AG04450 (cell line): ENCODE data around the gene CNN2. TPM values are rescaled to one million over a fixed set of nuclear protein-coding genes. Genes with fewer than 3 reads are reported as not detected.
A peak's percentile ranks its signal among the peaks of the same experiment; 100 is the strongest.

Experiments
- CTCF ChIA-PET: fragments of 300-600, 350-600 bp; formaldehyde crosslinking; extraction: SDS; loops from one replicate; lab custom pipeline; 2022; ENCODE audit warnings: antibody characterized with exemption, inconsistent platforms; lab: Charles Lee
- POLR2A ChIA-PET: fragments of 350-600 bp; formaldehyde crosslinking; extraction: SDS; loops from one replicate; lab custom pipeline; 2021; ENCODE audit warnings: antibody characterized with exemption, inconsistent platforms; lab: Yijun Ruan, JAX
- DNase-seq: peaks from one replicate; pipeline ENCODE4 v3.0.0-alpha.2; 2011; ENCODE audit warnings: low read depth, low spot score
- H3K27ac ChIP-seq: one replicate; pipeline ENCODE4 v1.5.1; 2012; ENCODE audit warnings: low read depth, low read length, control low read depth
- H3K27me3 ChIP-seq: one replicate; pipeline ENCODE4 v1.6.0; 2012; ENCODE audit warnings: low read length; ENCODE audit not compliant: control insufficient read depth, insufficient read depth
- H3K4me3 ChIP-seq: 2 replicates; pipeline ENCODE4 v1.5.1; 2011; ENCODE audit warnings: mild to moderate bottlenecking, low read depth, low read length, control low read depth
- H3K9me3 ChIP-seq: 2 replicates; pipeline ENCODE4 v1.5.1; 2012; ENCODE audit warnings: low read length; ENCODE audit not compliant: control insufficient read depth, insufficient read depth
- polyA minus RNA-seq: library from RNA; depleted of rRNA, polyadenylated mRNA; stranded (reverse); fragments of >200 nt; gene quantifications from 2 replicates; pipeline ENCODE4 v1.2.3, GENCODE V29; 2011; rRNA and poly(A)+ RNA removed
- polyA plus RNA-seq: library from polyadenylated mRNA; depleted of rRNA; stranded (reverse); fragments of >200 nt; gene quantifications from 2 replicates; pipeline ENCODE4 v1.2.3, GENCODE V29; 2011; rRNA removed
- TF ChIP-seq, protein P1 (sequence below): IDR thresholded peaks from 2 replicates; pipeline ENCODE4 v1.5.1; 2011; ENCODE audit warnings: low read depth, low read length, control low read depth, inconsistent platforms

Gene CNN2
- polyA plus RNA-seq (302 and 362 TPM in 2 replicates), polyA minus RNA-seq (824 and 1,249 TPM in 2 replicates)

GRCh38 chr19:1025960-1026782, at the start of gene CNN2:
Gene CNN2 (plus strand): TSS chr19:1026608. CDS start chr19:1026662, 54 bp downstream.
- DNase-seq, result no peak
- ChIA-PET CTCF (interaction anchor here (0.6 to 1.0 kb wide), 2 partner anchors 218 to 520 kb away, joined by 3 read pairs; no protein-coding TSS in a partner anchor), POLR2A (interaction anchor here (0.6 to 7.2 kb wide), 12 partner anchors 9 to 428 kb away, joined by 3 to 126 read pairs (median 4); partner anchors contain the start of genes ABCA7, CIRBP, GPX4 and MED16)
- TF ChIP-seq, protein P1, sequence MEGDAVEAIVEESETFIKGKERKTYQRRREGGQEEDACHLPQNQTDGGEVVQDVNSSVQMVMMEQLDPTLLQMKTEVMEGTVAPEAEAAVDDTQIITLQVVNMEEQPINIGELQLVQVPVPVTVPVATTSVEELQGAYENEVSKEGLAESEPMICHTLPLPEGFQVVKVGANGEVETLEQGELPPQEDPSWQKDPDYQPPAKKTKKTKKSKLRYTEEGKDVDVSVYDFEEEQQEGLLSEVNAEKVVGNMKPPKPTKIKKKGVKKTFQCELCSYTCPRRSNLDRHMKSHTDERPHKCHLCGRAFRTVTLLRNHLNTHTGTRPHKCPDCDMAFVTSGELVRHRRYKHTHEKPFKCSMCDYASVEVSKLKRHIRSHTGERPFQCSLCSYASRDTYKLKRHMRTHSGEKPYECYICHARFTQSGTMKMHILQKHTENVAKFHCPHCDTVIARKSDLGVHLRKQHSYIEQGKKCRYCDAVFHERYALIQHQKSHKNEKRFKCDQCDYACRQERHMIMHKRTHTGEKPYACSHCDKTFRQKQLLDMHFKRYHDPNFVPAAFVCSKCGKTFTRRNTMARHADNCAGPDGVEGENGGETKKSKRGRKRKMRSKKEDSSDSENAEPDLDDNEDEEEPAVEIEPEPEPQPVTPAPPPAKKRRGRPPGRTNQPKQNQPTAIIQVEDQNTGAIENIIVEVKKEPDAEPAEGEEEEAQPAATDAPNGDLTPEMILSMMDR, result no peak
- Histone ChIP-seq H3K27ac (peak within 1 kb of the TSS; percentile 98), H3K4me3 (peak within 1 kb of the TSS; percentile 89), H3K9me3 (peaks cover 10% of the 10 kb centered on the region; the same call in 1 of the 2 replicates), H3K27me3 (no peaks in the 10 kb centered on the region)

- no peaks in the 10 kb centered on the region; the same call in 1 of the 2 replicates for H3K9me3 ChIP-seq
- H3K27me3 ChIP-seq, result no peaks in the 10 kb centered on the region
- POLR2A ChIA-PET, result no interaction called here
- H3K4me3 ChIP-seq, result no peak overlapping the region
- no peak overlapping the region for H3K27ac ChIP-seq
- DNase-seq, result no peak
- CTCF ChIA-PET, result no interaction called here
- TF ChIP-seq, protein P1, result no peak
These were observed 49.3 kb upstream of the CNN2 start for GRCh38 chr19:977058-977464.

DNA sequence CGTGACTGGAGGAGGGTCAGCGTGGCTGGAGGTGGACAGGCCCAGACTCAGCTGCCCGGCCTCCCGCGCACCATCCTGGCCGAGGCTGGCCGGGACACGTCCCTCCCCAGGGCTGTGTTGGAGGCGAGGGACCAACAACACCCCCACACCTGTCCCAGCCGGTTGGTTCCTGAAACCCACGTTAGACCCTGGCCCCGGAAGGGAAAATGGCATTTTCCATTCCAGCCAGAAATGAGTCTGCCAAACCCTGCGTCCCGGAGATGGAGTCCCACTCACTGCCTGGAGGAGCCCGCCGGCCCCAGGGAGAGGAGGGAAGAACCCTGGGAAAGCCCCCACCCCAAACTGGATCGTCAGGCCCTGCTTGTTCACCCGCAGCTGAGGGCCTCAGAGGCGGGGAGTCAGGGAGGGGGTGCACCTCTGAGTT, 47.1 kb upstream of the CNN2 start:
- ChIA-PET CTCF (interaction anchor here (1.1 kb wide), 1 partner anchor 57 kb away, joined by 4 read pairs; no protein-coding TSS in a partner anchor), POLR2A (no interaction called here)
- no peak overlapping the region for H3K4me3 ChIP-seq
- no peak overlapping the region for H3K27ac ChIP-seq
- TF ChIP-seq, protein P1, result no peak
- DNase-seq, result no peak
- H3K27me3 ChIP-seq, result no peaks in the 10 kb centered on the region
- H3K9me3 ChIP-seq, result peaks cover 2% of the 10 kb centered on the region; the same call in 1 of the 2 replicates

DNA sequence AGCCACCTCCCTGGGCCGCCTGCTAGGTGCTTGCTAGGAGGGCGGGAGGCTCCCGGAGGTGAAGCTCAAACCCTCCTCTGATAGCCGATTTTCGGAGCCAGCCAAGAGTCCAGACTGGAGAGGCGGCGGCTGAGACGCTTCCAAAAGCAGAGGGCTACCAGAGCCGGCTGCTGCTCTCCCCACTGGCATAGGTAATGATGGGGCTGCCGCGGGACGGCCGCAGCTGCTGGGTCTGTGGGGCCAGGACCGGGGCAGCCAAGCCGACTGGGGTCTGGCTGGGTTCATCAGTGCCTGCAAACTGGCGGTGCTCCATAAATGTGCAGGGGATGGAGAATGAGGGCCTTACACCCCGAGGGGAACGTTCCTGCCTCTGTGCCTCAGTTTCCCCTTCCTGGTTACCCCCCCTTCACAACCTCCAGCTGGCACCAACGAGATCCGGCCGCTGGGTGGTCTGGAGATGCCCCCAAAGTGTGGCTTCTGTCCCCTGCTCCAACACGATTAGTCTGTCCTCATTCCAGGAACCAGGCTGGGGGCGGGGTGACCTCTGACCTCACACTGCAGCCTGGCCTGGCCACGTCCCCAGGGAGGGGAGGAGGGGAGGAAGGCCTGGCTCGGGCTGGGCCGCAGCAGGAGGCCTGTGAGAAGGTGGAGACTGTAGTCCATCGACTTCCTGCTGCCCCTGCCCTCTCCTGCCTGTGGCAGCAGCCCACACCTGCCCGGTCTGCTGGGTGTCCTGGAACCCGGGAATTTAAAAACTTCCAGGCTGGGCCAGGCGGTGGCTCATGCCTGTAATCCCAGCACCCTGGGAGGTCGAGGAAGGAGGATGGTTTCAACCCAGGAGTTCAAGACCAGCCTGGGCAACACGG, 46.0 kb upstream of the CNN2 start:
- H3K27ac ChIP-seq, result no peak overlapping the region
- H3K4me3 ChIP-seq, result no peak overlapping the region
- no peaks in the 10 kb centered on the region for H3K27me3 ChIP-seq
- peaks cover 4% of the 10 kb centered on the region; the same call in 1 of the 2 replicates for H3K9me3 ChIP-seq
- DNase-seq, result no peak
- ChIA-PET CTCF (interaction anchor here (0.6 to 2.7 kb wide), 3 partner anchors 57 to 470 kb away, joined by 3 to 26 read pairs (median 4); no protein-coding TSS in a partner anchor), POLR2A (interaction anchor here (1.1 kb wide), 1 partner anchor 16 kb away, joined by 5 read pairs; no protein-coding TSS in a partner anchor)
- TF ChIP-seq, protein P1, result no peak
